Neural crest cell (in vitro differentiated cells): Measurements from ENCODE around the gene CHCHD6. TPM values are rescaled to one million over a fixed set of nuclear protein-coding genes. Genes with fewer than 3 reads are reported as not detected.

ENCODE experiments used
- DNase-seq: peaks from one replicate; pipeline ENCODE4 v3.0.0; 2021; ENCODE audit warnings: low read depth, mixed read lengths, low spot score
- H3K27ac Mint-ChIP-seq: one replicate; pipeline ENCODE4 v1.8.0; 2021; ENCODE audit warnings: mild to moderate bottlenecking, mixed read lengths; ENCODE audit not compliant: unreplicated experiment
- H3K27me3 Mint-ChIP-seq: 2 replicates; pipeline ENCODE4 v1.8.0; 2021; ENCODE audit warnings: low read depth, mild to moderate bottlenecking, mixed read lengths
- H3K36me3 Mint-ChIP-seq: 2 replicates; pipeline ENCODE4 v1.8.0; 2021; ENCODE audit warnings: low read depth, mild to moderate bottlenecking, mixed read lengths
- H3K4me1 Mint-ChIP-seq: 2 replicates; pipeline ENCODE4 v1.8.0; 2021; ENCODE audit warnings: mixed read lengths
- H3K4me3 Mint-ChIP-seq: one replicate; pipeline ENCODE4 v1.8.0; 2021; ENCODE audit warnings: mild to moderate bottlenecking, mixed read lengths
- H3K9me3 Mint-ChIP-seq: 2 replicates; pipeline ENCODE4 v1.8.0; 2021; ENCODE audit warnings: mixed read lengths
- CTCF ChIP-seq: fragments of 200-600 bp; sonication (generic); conservative IDR thresholded peaks from 2 replicates; pipeline ENCODE4 v1.5.0; 2021; ENCODE audit warnings: antibody characterized with exemption, mild to moderate bottlenecking
- total RNA-seq: library from RNA; stranded (reverse); gene quantifications from 2 replicates; pipeline ENCODE4 v1.2.1, GENCODE V29; 2021

Gene CHCHD6
- total RNA-seq, 1 donor from 2014 or later: 32.9 TPM

- no peaks in the 10 kb centered on the region for H3K9me3 Mint-ChIP-seq
- no peak overlapping the region for H3K27ac Mint-ChIP-seq
- H3K4me3 Mint-ChIP-seq: no peak overlapping the region
- H3K36me3 Mint-ChIP-seq: peaks cover under 1% of the 10 kb centered on the region
- peaks cover 30% of the 10 kb centered on the region for H3K4me1 Mint-ChIP-seq
- TF ChIP-seq CTCF: no peak
- H3K27me3 Mint-ChIP-seq: no peaks in the 10 kb centered on the region
- no peak for DNase-seq
Measured at GRCh38 chr3:126881861-126882260, 177.8 kb downstream of the CHCHD6 start.

GRCh38 chr3:126883241-126883640 lies 179.2 kb downstream of the CHCHD6 start:
- no peak for DNase-seq
- Mint-ChIP-seq H3K4me1 (peaks cover 39% of the 10 kb centered on the region), H3K4me3 (no peak overlapping the region), H3K27ac (peak overlapping the region; percentile 27), H3K9me3 (no peaks in the 10 kb centered on the region), H3K27me3 (no peaks in the 10 kb centered on the region), H3K36me3 (no peaks in the 10 kb centered on the region)
- TF ChIP-seq CTCF: no peak

GRCh38 chr3:126885425-126885824 lies 181.4 kb downstream of the CHCHD6 start:
- Mint-ChIP-seq H3K36me3 (no peaks in the 10 kb centered on the region), H3K9me3 (no peaks in the 10 kb centered on the region), H3K27me3 (no peaks in the 10 kb centered on the region), H3K4me1 (peaks cover 40% of the 10 kb centered on the region), H3K27ac (no peak overlapping the region), H3K4me3 (no peak overlapping the region)
- TF ChIP-seq CTCF: no peak
- DNase-seq: no peak

- no peak for TF ChIP-seq CTCF
- H3K36me3 Mint-ChIP-seq: no peaks in the 10 kb centered on the region
- H3K4me1 Mint-ChIP-seq: peaks cover 32% of the 10 kb centered on the region
- no peaks in the 10 kb centered on the region for H3K27me3 Mint-ChIP-seq
- no peak overlapping the region for H3K27ac Mint-ChIP-seq
- no peak for DNase-seq
- no peak overlapping the region for H3K4me3 Mint-ChIP-seq
- no peaks in the 10 kb centered on the region for H3K9me3 Mint-ChIP-seq
Measured at GRCh38 chr3:126886217-126886616, 182.2 kb downstream of the CHCHD6 start.

GRCh38 chr3:126887686-126888085 lies 183.6 kb downstream of the CHCHD6 start:
- no peak for TF ChIP-seq CTCF
- peaks cover 30% of the 10 kb centered on the region for H3K4me1 Mint-ChIP-seq
- no peaks in the 10 kb centered on the region for H3K9me3 Mint-ChIP-seq
- peak overlapping the region; percentile 50 for H3K27ac Mint-ChIP-seq
- no peak for DNase-seq
- H3K36me3 Mint-ChIP-seq: no peaks in the 10 kb centered on the region
- no peaks in the 10 kb centered on the region for H3K27me3 Mint-ChIP-seq
- no peak overlapping the region for H3K4me3 Mint-ChIP-seq
